GM23338 (cell line): ENCODE data around the gene RAD51B. TPM values are rescaled to one million over a fixed set of nuclear protein-coding genes. Genes with fewer than 3 reads are reported as not detected.

Source experiments
- ETS1 ChIP-seq: IDR thresholded peaks from 2 replicates; pipeline ENCODE4 v1.6.1; 2016; ENCODE audit warnings: antibody characterized with exemption
- JUNB ChIP-seq: IDR thresholded peaks from one replicate; pipeline ENCODE4 v1.6.1; 2016; ENCODE audit warnings: antibody characterized with exemption; ENCODE audit not compliant: unreplicated experiment
- REST ChIP-seq: IDR thresholded peaks from one replicate; pipeline ENCODE4 v1.6.1; 2018; ENCODE audit warnings: antibody characterized with exemption; ENCODE audit not compliant: unreplicated experiment
- polyA plus RNA-seq: library from polyadenylated mRNA; unstranded; fragments of >200 nt; fragmentation: Nextera tagmentation; extraction: Ambion mirVana; gene quantifications from 2 replicates; pipeline ENCODE4 v1.2.1, GENCODE V29; 2016
- total RNA-seq: library from RNA; depleted of rRNA; stranded (reverse); fragments of >200 nt; shearing (Covaris generic); gene quantifications from 2 replicates; pipeline ENCODE4 v1.2.3, GENCODE V29; 2014
- TF ChIP-seq, protein P1 (sequence below): fragments of 250-450 bp; sonication (Bioruptor Pico); IDR thresholded peaks from 2 replicates; pipeline ENCODE4 v1.5.0; 2020; ENCODE audit warnings: mild to moderate bottlenecking, moderate library complexity

Gene RAD51B
- total and polyA plus RNA-seq, 2 experiments from 2014 or later = 15.7 to 29.1 TPM

GRCh38 chr14:68636597-68636996, 817.0 kb downstream of the RAD51B start (continued):
- TF ChIP-seq REST (no peak), ETS1 (no peak), JUNB (no peak)
- TF ChIP-seq, protein P1, sequence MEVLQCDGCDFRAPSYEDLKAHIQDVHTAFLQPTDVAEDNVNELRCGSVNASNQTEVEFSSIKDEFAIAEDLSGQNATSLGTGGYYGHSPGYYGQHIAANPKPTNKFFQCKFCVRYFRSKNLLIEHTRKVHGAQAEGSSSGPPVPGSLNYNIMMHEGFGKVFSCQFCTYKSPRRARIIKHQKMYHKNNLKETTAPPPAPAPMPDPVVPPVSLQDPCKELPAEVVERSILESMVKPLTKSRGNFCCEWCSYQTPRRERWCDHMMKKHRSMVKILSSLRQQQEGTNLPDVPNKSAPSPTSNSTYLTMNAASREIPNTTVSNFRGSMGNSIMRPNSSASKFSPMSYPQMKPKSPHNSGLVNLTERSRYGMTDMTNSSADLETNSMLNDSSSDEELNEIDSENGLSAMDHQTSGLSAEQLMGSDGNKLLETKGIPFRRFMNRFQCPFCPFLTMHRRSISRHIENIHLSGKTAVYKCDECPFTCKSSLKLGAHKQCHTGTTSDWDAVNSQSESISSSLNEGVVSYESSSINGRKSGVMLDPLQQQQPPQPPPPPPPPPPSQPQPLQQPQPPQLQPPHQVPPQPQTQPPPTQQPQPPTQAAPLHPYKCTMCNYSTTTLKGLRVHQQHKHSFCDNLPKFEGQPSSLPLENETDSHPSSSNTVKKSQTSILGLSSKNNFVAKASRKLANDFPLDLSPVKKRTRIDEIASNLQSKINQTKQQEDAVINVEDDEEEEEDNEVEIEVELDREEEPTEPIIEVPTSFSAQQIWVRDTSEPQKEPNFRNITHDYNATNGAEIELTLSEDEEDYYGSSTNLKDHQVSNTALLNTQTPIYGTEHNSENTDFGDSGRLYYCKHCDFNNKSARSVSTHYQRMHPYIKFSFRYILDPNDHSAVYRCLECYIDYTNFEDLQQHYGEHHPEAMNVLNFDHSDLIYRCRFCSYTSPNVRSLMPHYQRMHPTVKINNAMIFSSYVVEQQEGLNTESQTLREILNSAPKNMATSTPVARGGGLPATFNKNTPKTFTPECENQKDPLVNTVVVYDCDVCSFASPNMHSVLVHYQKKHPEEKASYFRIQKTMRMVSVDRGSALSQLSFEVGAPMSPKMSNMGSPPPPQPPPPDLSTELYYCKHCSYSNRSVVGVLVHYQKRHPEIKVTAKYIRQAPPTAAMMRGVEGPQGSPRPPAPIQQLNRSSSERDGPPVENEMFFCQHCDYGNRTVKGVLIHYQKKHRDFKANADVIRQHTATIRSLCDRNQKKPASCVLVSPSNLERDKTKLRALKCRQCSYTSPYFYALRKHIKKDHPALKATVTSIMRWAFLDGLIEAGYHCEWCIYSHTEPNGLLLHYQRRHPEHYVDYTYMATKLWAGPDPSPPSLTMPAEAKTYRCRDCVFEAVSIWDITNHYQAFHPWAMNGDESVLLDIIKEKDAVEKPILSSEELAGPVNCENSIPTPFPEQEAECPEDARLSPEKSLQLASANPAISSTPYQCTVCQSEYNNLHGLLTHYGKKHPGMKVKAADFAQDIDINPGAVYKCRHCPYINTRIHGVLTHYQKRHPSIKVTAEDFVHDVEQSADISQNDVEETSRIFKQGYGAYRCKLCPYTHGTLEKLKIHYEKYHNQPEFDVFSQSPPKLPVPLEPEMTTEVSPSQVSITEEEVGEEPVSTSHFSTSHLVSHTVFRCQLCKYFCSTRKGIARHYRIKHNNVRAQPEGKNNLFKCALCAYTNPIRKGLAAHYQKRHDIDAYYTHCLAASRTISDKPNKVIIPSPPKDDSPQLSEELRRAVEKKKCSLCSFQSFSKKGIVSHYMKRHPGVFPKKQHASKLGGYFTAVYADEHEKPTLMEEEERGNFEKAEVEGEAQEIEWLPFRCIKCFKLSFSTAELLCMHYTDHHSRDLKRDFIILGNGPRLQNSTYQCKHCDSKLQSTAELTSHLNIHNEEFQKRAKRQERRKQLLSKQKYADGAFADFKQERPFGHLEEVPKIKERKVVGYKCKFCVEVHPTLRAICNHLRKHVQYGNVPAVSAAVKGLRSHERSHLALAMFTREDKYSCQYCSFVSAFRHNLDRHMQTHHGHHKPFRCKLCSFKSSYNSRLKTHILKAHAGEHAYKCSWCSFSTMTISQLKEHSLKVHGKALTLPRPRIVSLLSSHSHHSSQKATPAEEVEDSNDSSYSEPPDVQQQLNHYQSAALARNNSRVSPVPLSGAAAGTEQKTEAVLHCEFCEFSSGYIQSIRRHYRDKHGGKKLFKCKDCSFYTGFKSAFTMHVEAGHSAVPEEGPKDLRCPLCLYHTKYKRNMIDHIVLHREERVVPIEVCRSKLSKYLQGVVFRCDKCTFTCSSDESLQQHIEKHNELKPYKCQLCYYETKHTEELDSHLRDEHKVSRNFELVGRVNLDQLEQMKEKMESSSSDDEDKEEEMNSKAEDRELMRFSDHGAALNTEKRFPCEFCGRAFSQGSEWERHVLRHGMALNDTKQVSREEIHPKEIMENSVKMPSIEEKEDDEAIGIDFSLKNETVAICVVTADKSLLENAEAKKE (CRISPR knock-in tag) = no peak
